Transverse colon (tissue), 4 donors: ENCODE results near the gene ACSS1. TPM values are rescaled to one million over a fixed set of nuclear protein-coding genes. Genes with fewer than 3 reads are reported as not detected.

Experiments used
- DNase-seq: peaks from one replicate; pipeline ENCODE4 v3.0.0-alpha.2; 2019
- H3K27ac ChIP-seq, 4 donors: fragments of 200-600 bp; sonication (generic); 2 replicates each; pipeline ENCODE4 v1.5.1; 2016 to 2018; ENCODE audit warnings: inconsistent platforms in 4 of 4
- H3K27me3 ChIP-seq: fragments of 200-600 bp; sonication (generic); 2 replicates; pipeline ENCODE4 v1.5.1; 2017; ENCODE audit warnings: inconsistent platforms
- H3K36me3 ChIP-seq, 4 donors: fragments of 200-600 bp; sonication (generic); 2 replicates each; pipeline ENCODE4 v1.5.1; 2017 to 2019; ENCODE audit warnings: inconsistent platforms in 4 of 4
- H3K4me1 ChIP-seq, 4 donors: fragments of 200-600 bp; sonication (generic); 2 replicates each; pipeline ENCODE4 v1.5.1; 2017 to 2020; ENCODE audit warnings: inconsistent platforms in 4 of 4
- H3K4me3 ChIP-seq, 4 donors: fragments of 200-600 bp; sonication (generic); 1 replicate in 1 of 4; 2 replicates in 3 of 4; pipeline versions ENCODE4 v1.5.1 to v1.6.1; 2017 to 2019; ENCODE audit warnings: inconsistent platforms in 4 of 4
- H3K9me3 ChIP-seq, 2 donors: fragments of 200-600 bp; sonication (generic); 2 replicates each; pipeline ENCODE4 v1.5.1; 2017 to 2019; ENCODE audit warnings: inconsistent platforms in 2 of 2
- CTCF ChIP-seq, 5 experiments: fragments of 200-600 bp in 3 of 5; fragments of 450-650 bp in 2 of 5; sonication (generic) in 3 of 5; IDR thresholded peaks; 1 replicate in 2 of 5; 2 replicates in 3 of 5; pipeline ENCODE4 v1.5.1; 2016 to 2017; ENCODE audit warnings: antibody characterized with exemption in 5 of 5, inconsistent platforms in 3 of 5, mild to moderate bottlenecking in 2 of 5, moderate library complexity in 1 of 5
- EP300 ChIP-seq: sonication (generic); formaldehyde crosslinking; IDR thresholded peaks from one replicate; pipeline ENCODE4 v1.6.1; 2017; ENCODE audit warnings: antibody characterized with exemption, low read depth
- POLR2A ChIP-seq: fragments of 450-650 bp; IDR thresholded peaks from one replicate; pipeline ENCODE4 v1.6.1; 2016; ENCODE audit warnings: antibody characterized with exemption, mild to moderate bottlenecking, moderate library complexity
- POLR2AphosphoS5 ChIP-seq, 3 donors: sonication (generic); formaldehyde crosslinking; IDR thresholded peaks; one replicate each; pipeline ENCODE4 v1.6.1; 2016; ENCODE audit warnings: antibody characterized with exemption in 3 of 3
- WGBS, 2 donors: methylation state at CpG; one replicate each; pipeline ENCODE4 v1.1.5; 2018; ENCODE audit warnings: low coverage in 1 of 2; 5-methylcytosine and 5-hydroxymethylcytosine counted together
- in situ Hi-C, 4 donors: fragments of 200-750 bp; cut with MboI; loops; one replicate each; pipeline versions ENCODE4 v1.15.0 to v1.15.1; 2017; ENCODE audit warnings: low sequenced_read_pairs in 3 of 4, low pct_ligation_motif_present in 1 of 4, low pct_unique_long_range_greater_than_20kb in 1 of 4
- intact Hi-C: fragments of 100-400 bp; cut with DNase I; formaldehyde crosslinking; loops from one replicate; pipeline ENCODE4 v1.15.1; 2023; ENCODE audit warnings: low total_unique reads
- total RNA-seq, 4 donors: library from RNA; depleted of rRNA; stranded (reverse); fragments of >200 nt; gene quantifications; one replicate each; pipeline ENCODE4 v1.1.0, GENCODE V29; 2016

The ACSS1 gene
- total RNA-seq, 4 donors from 2014 or later, result 30.3 to 64.7 (median 51.6) TPM

DNA sequence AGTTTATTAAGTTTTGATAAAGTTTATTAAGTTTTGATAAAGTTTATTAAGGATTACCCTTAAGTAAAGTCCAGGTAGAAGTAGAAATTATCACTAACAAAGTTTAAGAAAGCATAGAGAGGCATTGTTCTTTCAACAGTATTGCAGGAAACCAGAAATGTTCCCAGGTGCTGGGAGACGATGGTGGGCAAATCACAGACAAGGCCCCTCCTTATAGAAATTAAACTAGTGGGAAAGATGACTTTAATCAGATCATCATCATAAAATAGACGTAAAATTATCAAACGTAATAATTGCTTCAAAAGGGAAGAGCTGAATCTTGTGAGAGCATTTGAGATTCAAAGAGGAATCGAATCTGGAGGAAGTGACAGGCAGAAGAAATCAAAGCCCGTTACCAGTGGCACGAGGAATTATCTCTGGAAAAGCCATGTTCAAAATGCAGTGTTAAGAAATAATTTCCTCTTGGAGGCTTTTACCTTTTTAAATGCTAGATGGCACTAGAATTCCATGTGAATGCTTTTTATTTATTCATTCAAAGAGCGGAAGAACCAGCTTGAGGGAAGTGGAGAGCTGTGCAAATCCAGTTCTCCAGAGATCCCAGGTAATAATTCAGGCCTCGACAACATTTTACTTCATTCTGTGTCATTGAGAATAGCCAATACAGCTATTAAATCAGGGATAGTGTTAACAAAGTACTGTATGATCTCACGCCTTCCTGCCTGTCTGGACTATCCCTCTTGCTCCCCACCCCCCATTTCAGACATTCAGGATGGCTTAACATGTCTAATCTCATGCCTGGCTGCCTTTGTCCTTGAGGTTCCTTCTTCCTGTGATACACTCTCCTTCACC lies 64.4 kb downstream of the ACSS1 start:
- H3K27ac ChIP-seq, result peak overlapping the region; percentile 92 to 96 (median 94)
- H3K36me3 ChIP-seq, result no peaks in the 10 kb centered on the region
- WGBS, 2 donors, result 27 to 31% methylated on average over 8 to 9 of the region's 9 CpGs
- no peaks in the 10 kb centered on the region for H3K9me3 ChIP-seq
- in situ Hi-C loops, result loop anchor here (5.0 to 25.0 kb wide), 7 partner anchors 71 to 419 kb away; partner anchors contain the start of genes ENTPD6 (in 2 of the 4), ABHD12 (in 1 of the 4) and GINS1 (in 1 of the 4)
- no peaks in the 10 kb centered on the region for H3K27me3 ChIP-seq
- H3K4me3 ChIP-seq, result peak overlapping the region in 3 of 4 donors; percentile 71 to 96 (median 81)
- peak in 4 of 5 experiments; percentile 22 to 34 (median 30) for TF ChIP-seq CTCF (IDR thresholded peaks at IDR 0.05)
- no peak for TF ChIP-seq EP300
- intact Hi-C loops, result loop anchor here (2.0 to 10.0 kb wide), 2 partner anchors 71 to 411 kb away; partner anchors contain the start of gene GINS1
- DNase-seq, result no peak
- H3K4me1 ChIP-seq, result peaks cover 15 to 42% (median 20%) of the 10 kb centered on the region in 4 donors

- Histone ChIP-seq H3K9me3 (no peaks in the 10 kb centered on the region), H3K27ac (peak within 1 kb of the TSS; percentile 92 to 96 (median 94)), H3K27me3 (no peaks in the 10 kb centered on the region), H3K36me3 (no peaks in the 10 kb centered on the region), H3K4me1 (peaks cover 15 to 42% (median 20%) of the 10 kb centered on the region in 4 donors), H3K4me3 (peak within 1 kb of the TSS; percentile 71 to 96 (median 87))
- TF ChIP-seq CTCF (IDR thresholded peaks at IDR 0.05) (no peak), POLR2AphosphoS5 (IDR thresholded peaks at IDR 0.05) (peak; percentile 99), EP300 (no peak), POLR2A (peak; percentile 98)
- 0% methylated on average over 69 of the region's 69 CpGs; no CpG with 5 or more reads in 1 of the 2 donors for WGBS, 2 donors
- in situ Hi-C loops (loop anchor here (5.0 to 25.0 kb wide), 7 partner anchors 72 to 420 kb away; partner anchors contain the start of genes ENTPD6 (in 2 of the 4), ABHD12 (in 1 of the 4) and GINS1 (in 1 of the 4)), intact Hi-C loops (loop anchor here (10.0 kb wide), 1 partner anchor 412 kb away; the partner anchor contains the start of gene GINS1)
- peak; percentile 97 for DNase-seq
Measured at GRCh38 chr20:24992487-24993205, 65.3 kb downstream of the ACSS1 start, which contains the start of gene APMAP. TSS of gene APMAP (minus strand) at chr20:24992751. CDS start at chr20:24992688, 63 bp downstream.

- no peaks in the 10 kb centered on the region for H3K27me3 ChIP-seq
- H3K4me1 ChIP-seq, result peaks cover 15 to 42% (median 20%) of the 10 kb centered on the region in 4 donors
- intact Hi-C loops, result loop anchor here (10.0 kb wide), 1 partner anchor 413 kb away; the partner anchor contains the start of gene GINS1
- H3K27ac ChIP-seq, result peak overlapping the region; percentile 92 to 96 (median 94)
- TF ChIP-seq EP300, result no peak
- no peak for TF ChIP-seq CTCF (IDR thresholded peaks at IDR 0.05)
- no peak for TF ChIP-seq POLR2AphosphoS5 (IDR thresholded peaks at IDR 0.05)
- TF ChIP-seq POLR2A, result no peak
- no peaks in the 10 kb centered on the region for H3K9me3 ChIP-seq
- in situ Hi-C loops, result loop anchor here (5.0 to 25.0 kb wide), 7 partner anchors 73 to 420 kb away; partner anchors contain the start of genes ENTPD6 (in 2 of the 4), ABHD12 (in 1 of the 4) and GINS1 (in 1 of the 4)
- DNase-seq, result peak; percentile 51
- peak overlapping the region; percentile 71 to 96 (median 87) for H3K4me3 ChIP-seq
- no peaks in the 10 kb centered on the region for H3K36me3 ChIP-seq
- WGBS, 2 donors, result 0 to 1% methylated on average over 7 to 36 of the region's 36 CpGs
Measured at GRCh38 chr20:24991897-24992486, 65.9 kb downstream of the ACSS1 start.
